ENCODE measurements around the gene DVL2. TPM values are rescaled to one million over a fixed set of nuclear protein-coding genes. Genes with fewer than 3 reads are reported as not detected.

The DVL2 gene
- total RNA-seq, 1 experiment from 2014 or later, result 82.9 TPM

- no peak overlapping the region for H2AK5ac ChIP-seq (ENCODE audit: insufficient read length, low read length)
- no peak overlapping the region for H3T11ph ChIP-seq (ENCODE audit: low read length)
- H2BK120ac ChIP-seq (ENCODE audit: low read depth, low read length, poor library complexity, severe bottlenecking), result no peak overlapping the region
- Mint-ChIP-seq H3K36me3 (ENCODE audit: insufficient read depth in 1 of 3, low read depth in 3 of 3) (peaks cover 41 to 90% (median 85%) of the 10 kb centered on the region in 3 experiments; a peak in 6 of 7 replicates), H3K27me3 (ENCODE audit: low read depth) (peaks cover 1% of the 10 kb centered on the region; the same call in 1 of the 2 replicates), H3K9me3 (no peaks in the 10 kb centered on the region; a peak in 1 of 5 replicates), H3K4me1 (peaks cover 8 to 12% of the 10 kb centered on the region in 2 experiments), H3K4me3 (no peak overlapping the region), H3K27ac (no peak overlapping the region)
- no peak overlapping the region for H2BK15ac ChIP-seq (ENCODE audit: low read depth, low read length)
- DNase-seq, result no peak
- H2BK12ac ChIP-seq (ENCODE audit: insufficient read length, low read depth, low read length), result no peak overlapping the region
- H4K20me1 ChIP-seq (ENCODE audit: control insufficient read depth, insufficient read depth, insufficient read length), result no peaks in the 10 kb centered on the region
- WGBS (ENCODE audit: extremely low coverage, insufficient read length, low lambda C conversion rate), result no CpG with 5 or more reads among the region's 21 CpGs
- H3K79me2 ChIP-seq (ENCODE audit: insufficient read depth, low read length), result no peaks in the 10 kb centered on the region
- H3K23ac ChIP-seq (ENCODE audit: insufficient read length, low read depth, low read length), result no peak overlapping the region
- no peaks in the 10 kb centered on the region for H3K23me2 ChIP-seq (ENCODE audit: insufficient read length, low read depth, low read length, poor library complexity, severe bottlenecking)
- no peaks in the 10 kb centered on the region for H3K9me3 ChIP-seq (ENCODE audit: control insufficient read depth, low read depth, low read length)
- H3K4me2 ChIP-seq (ENCODE audit: insufficient read depth, insufficient read length, low read length), result no peak overlapping the region
- H3K56ac ChIP-seq (ENCODE audit: insufficient read length, low read depth, low read length), result no peak overlapping the region
- H3K9ac ChIP-seq (ENCODE audit: extremely low read depth, insufficient read length, low read length), result no peak overlapping the region
- H4K5ac ChIP-seq (ENCODE audit: insufficient read length, low read depth, low read length), result no peak overlapping the region
- H2BK20ac ChIP-seq (ENCODE audit: low read depth, low read length, poor library complexity, severe bottlenecking), result no peak overlapping the region
- no peaks in the 10 kb centered on the region for H3K4me1 ChIP-seq (ENCODE audit: insufficient read depth, low read length)
- H2AFZ ChIP-seq (ENCODE audit: low read length), result no peak overlapping the region
- H4K91ac ChIP-seq (ENCODE audit: insufficient read length, low read depth, low read length), result no peak overlapping the region
- peaks cover 3% of the 10 kb centered on the region for H3K79me1 ChIP-seq (ENCODE audit: insufficient read depth, low read depth, low read length, poor library complexity, severe bottlenecking)
- H3K27me3 ChIP-seq (ENCODE audit: insufficient read depth, low read length), result no peaks in the 10 kb centered on the region
- H2BK5ac ChIP-seq (ENCODE audit: insufficient read length, low read length), result no peak overlapping the region
- TF ChIP-seq CTCF (conservative IDR thresholded peaks at IDR 0.05), result no peak
- H3K18ac ChIP-seq (ENCODE audit: insufficient read length, low read depth, low read length), result no peak overlapping the region
- H3K4ac ChIP-seq (ENCODE audit: low read depth, low read length), result no peak overlapping the region
- H4K8ac ChIP-seq (replicated peaks; ENCODE audit: insufficient read length, low read depth, low read length), result no peak overlapping the region
- no peak overlapping the region for H3K14ac ChIP-seq (ENCODE audit: insufficient read depth, low read length)
- H3K27ac ChIP-seq (ENCODE audit: insufficient read length, low read depth, low read length), result no peak overlapping the region
Measured at GRCh38 chr17:7225711-7226331, 8.5 kb downstream of the DVL2 start.

Measured in H9 (cell line).